Measurements from ENCODE around the gene PSMD11.
"Not testable (repeated sequence)": the region's sequence is repeated elsewhere in the genome, so short reads cannot be mapped to it uniquely, and the experiment has no call there.

Gene PSMD11

DNA sequence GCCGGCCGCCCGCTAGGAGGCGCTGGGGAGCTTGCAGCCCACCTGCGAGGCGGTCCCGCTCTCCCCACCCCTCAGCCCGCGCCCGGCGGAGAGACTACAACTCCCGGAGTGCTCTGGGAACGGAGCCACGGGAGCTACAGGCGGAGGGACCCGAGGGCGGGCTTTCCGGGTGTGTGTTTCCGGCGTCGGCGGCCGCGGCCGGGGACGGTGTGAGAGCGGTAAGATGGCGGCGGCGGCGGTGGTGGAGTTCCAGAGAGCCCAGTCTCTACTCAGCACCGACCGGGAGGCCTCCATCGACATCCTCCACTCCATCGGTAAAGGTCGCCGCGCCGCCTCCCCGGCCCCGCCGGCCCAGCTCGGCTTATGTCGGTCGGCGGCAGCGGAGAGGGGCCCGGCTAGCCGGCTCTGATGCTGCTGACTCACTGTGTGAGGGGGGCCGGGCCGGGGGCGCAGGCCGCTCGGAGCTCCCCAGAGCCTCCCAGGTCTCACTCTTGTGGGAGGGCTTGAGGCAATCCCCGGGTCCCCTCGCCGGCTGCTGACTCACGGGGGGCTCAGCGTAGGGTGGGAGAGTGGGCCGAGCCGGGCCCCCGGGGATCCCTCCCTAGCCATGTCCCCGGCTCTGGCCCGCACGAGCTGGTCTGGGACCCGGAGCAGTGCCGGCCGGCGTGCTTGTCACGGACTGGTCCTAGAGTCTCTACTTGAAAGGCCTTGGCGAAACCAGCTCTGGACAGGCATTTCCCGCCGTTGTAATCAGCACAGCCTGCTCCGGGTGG, at the start of gene PSMD11:
PSMD11 (plus strand) TSS at position 210 of the 773 bp plus-strand sequence; CDS start at position 224, 14 bp downstream.
- peak; percentile 89 for DNase-seq (ENCODE audit: low spot score)
- peak; percentile 57 for FAIRE-seq

DNA sequence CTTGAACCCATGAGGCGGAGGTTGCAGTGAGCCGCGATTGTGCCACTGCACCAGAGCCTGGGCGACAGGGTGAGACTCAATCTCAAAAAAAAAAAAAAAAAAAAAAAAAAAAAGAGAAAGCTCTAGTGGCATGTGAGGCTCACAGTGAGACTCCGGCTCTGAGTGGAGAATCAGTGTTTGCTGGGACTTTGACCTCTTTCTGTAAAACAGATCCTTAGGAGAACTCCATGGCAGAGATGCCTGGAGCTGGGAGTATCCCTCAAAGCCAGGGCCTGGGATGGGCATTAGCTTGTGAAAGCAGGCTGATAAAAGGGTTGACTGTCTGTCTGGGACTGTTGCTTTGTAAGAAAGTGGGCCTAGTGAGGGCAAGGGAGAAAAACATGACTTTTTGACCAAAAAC, 48.0 kb upstream of the PSMD11 start:
- DNase-seq (ENCODE audit: low spot score): no peak

DNA sequence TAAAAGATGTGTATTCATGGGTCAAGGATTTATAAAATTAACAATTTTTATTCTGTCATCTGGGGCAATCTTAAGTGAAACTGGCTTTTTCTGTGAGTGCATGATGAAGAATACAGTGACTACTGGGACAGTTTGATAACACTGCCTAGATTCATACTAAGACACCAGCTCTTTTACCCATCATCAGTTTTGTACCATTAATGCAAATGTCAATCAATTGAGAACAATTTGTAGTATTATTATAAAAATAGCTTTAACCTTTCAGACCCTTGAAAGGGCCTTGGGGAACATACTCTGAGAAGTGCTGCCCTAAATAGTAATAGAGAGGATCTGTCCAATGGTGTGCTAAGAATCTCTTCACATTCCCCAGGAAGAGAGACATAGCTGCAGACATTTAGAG, 45.4 kb upstream of the PSMD11 start:
- no peak for FAIRE-seq
- DNase-seq (ENCODE audit: low spot score): no peak

More for the DNA sequence above, 48.0 kb upstream of the PSMD11 start:
- FAIRE-seq: no peak

GRCh38 chr17:32410085-32410484, 34.2 kb upstream of the PSMD11 start:
- not testable (repeated sequence) for FAIRE-seq; DNase-seq (ENCODE audit: low spot score)

GRCh38 chr17:32426894-32427293, 17.4 kb upstream of the PSMD11 start:
- DNase-seq (ENCODE audit: low spot score) (no peak), FAIRE-seq (peak; percentile 56)

- DNase-seq (ENCODE audit: low spot score): no peak
Measured at GRCh38 chr17:32429598-32429997, 14.7 kb upstream of the PSMD11 start.

DNA sequence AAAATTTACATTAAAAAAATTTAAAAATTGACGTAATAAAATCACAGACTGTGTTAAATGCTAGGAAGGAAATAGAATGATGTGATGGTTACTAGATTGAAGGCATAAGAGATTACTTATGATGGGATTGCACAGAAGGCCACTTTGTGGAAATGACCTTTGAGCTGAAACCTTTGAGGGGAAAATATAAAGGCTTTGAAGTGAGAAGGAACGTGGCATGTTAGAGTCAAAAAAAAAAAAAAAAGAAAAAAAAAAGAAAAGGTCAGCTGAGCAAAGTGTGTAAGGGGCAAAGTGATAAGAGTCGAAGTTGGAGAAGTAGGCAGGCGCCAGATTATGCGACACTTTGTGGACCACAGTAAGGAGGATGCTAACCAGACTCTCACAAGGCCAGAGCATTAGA, 3.6 kb upstream of the PSMD11 start:
- DNase-seq (ENCODE audit: low spot score) (no peak), FAIRE-seq (no peak)

More at GRCh38 chr17:32429598-32429997, 14.7 kb upstream of the PSMD11 start:
- no peak for FAIRE-seq

DNA sequence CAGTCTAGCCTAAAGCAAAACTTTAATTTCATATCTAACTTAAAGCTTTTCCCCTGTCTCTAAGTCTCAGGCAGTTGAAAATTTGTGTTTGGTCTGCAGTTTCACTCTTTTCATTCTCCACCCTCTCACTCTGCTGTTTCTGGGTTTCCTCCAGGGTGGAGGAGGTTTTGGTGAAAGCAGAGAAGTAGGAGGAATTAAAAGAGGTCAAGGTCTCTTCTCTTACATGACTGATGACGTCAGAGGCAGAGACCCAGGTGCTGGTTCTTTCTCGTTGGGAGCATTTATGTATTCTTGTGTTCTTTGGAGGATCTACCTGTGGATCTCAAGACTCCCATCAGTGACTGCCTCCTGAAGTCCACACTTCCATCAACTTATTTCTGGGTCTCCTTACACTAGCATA, 2.4 kb upstream of the PSMD11 start:
- DNase-seq (ENCODE audit: low spot score): no peak
- FAIRE-seq: no peak

GRCh38 chr17:32443827-32444300, 446 bp upstream of the PSMD11 start:
- FAIRE-seq (no peak), DNase-seq (ENCODE audit: low spot score) (no peak)

DNA sequence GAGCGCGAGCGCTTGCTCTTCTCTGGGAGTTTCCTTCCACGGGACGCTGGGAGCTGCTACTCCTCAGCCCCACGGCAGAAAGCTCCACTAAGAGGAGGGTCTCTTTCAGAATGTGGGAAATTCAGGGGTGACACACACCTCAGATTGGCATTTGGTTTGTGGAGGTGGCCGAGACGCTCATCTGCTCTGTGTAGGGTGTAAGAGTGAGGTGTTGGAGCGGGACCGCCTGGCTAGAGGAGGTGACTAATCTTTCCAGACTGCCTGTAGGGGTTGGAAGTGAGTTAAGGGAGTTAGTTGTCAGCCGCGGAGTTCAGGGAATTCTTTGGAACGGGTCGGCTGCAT, 735 bp downstream of the PSMD11 start:
- FAIRE-seq: peak; percentile 61
- peak; percentile 73 for DNase-seq (ENCODE audit: low spot score)

GRCh38 chr17:32445497-32445896, 1.2 kb downstream of the PSMD11 start:
- no peak for FAIRE-seq
- DNase-seq (ENCODE audit: low spot score): no peak

DNA sequence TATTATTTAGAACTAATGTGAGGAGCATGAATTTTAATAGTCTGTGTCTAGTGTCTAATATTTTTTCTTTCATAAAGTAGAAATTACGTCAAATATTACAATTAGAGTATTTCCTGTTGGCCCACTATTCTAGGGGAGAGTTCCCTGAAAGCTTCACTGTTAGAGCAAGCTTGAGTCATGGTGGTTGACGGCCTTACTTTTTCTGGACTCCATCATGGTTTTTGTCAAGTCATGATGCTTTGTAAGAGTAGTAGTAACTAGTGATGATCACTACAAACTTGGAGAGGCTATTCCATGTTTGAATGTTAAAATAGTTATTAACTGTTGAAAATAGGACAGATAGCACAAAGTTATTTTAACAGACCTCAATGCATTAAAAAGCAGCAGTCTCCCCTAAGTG, 1.7 kb downstream of the PSMD11 start:
- peak; percentile 8 for DNase-seq (ENCODE audit: low spot score)
- no peak for FAIRE-seq

DNA sequence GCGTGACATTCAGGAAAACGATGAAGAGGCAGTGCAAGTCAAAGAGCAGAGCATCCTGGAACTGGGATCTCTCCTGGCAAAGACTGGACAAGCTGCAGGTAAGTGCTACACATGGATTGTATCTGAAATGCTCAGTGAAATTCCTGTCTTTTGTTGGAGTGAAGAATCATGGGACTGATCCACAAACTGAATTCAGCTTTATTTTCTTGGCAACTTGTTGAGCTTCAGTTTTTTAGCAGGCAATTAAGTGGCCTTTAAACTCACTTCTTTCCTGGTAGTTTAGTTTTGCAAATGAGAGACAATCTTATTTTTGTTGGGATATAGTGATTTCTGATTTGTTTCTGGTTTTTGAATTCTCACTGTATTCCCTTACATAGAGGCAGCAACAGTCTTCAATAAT, 2.6 kb downstream of the PSMD11 start:
- DNase-seq (ENCODE audit: low spot score) (no peak), FAIRE-seq (no peak)

DNA sequence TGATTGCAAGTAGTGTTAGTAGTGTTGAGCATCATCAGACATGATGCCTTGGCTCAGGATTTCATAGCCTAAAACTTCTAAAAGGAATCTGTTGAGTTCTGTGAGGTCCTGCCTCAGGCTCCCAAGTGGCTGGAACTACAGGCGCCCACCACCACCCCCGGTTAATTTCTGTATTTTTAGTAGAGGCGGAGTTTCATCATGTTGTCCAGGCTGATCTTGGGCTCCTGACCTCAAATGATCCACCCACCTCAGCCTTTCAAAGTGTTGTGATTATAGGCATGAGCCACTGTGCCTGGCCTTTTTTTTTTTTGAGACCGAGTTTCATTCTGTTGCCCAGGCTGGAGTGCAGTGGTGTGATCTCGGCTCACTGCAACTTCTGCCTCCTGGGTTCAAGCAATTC, 5.7 kb downstream of the PSMD11 start:
- DNase-seq (ENCODE audit: low spot score) (no peak), FAIRE-seq (no peak)

DNA sequence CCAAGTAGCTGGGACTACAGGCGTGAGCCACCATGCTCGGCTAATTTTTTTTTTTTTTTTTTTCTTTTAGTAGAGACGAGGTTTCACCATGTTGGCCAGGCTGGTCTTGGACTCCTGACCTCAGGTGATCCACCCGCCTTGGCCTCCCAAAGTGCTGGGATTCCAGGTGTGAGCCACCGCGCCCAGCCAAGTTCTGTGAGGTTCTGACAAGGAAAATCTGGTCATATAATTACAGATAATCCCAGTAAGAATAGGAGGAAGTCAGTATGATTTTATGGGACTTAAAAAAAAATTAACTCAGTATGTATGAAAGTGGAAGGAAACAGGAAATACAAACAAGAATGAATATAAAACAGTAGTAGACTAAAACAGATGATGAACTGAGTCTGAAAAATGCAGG, 6.1 kb downstream of the PSMD11 start:
- FAIRE-seq; DNase-seq (ENCODE audit: low spot score): not testable (repeated sequence)

DNA sequence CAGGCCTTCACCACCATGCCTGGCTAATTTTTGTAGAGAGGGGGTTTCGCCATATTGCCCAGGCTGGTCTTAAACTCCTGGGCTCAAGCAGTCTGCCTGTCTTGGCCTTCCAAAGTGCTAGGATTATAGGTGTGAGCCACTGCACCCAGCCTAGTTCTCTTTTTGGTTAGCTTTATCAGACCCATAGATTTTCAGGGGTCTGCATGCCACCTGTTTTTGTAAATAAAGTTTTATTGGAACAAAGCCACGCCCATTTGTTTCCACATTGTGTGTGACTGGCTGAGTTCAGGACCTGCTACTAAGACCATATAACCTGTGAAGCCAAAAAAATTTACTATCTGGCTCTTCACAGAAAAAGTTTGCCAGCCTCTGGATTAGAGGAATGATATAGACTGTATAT, 7.6 kb downstream of the PSMD11 start:
- FAIRE-seq: no peak

GRCh38 chr17:32452281-32452680, 8.0 kb downstream of the PSMD11 start:
- FAIRE-seq: no peak
- DNase-seq (ENCODE audit: low spot score): no peak

More for the DNA sequence above, 7.6 kb downstream of the PSMD11 start:
- DNase-seq (ENCODE audit: low spot score): no peak

DNA sequence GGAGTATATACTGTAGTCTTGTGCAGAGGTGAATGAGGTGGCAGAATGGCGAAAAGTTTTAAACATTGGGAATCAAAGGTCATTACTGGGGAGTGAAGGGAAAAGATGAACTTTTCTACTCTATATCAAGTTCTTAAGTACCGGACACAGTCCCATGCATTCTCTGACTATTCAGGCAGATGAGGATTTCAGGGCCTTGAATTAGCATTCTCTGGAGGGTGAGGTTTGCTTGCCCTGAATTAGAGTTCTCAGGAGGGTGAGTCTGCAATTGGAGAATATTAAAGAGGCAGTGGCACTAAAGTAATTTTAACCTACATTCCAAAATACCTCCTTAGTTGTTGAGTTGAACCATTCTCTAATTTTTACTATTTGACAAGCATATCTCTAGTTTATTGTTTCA, 9.1 kb downstream of the PSMD11 start:
- FAIRE-seq (no peak), DNase-seq (ENCODE audit: low spot score) (no peak)

DNA sequence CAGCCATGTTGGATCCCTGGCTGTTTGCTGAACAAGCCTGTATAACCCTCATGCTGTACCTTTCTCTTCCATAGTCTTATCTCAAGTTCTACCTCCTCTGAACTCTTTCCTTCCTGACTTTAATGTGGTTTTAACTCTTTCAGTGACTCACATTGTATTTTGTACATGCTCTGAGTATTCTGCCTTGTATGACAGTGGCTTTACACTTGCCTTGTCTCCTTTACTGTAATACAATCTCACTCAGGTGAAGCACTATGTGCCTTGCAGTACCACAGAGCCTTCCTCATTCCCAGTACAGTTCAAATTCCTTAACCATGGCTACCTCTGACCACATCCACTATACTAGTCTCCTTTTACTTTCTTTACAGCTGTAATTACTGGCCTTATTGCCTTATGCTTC, 14.1 kb downstream of the PSMD11 start:
- DNase-seq (ENCODE audit: low spot score): peak; percentile 6
- FAIRE-seq: no peak

GRCh38 chr17:32460054-32460453, 15.7 kb downstream of the PSMD11 start:
- no peak for FAIRE-seq
- no peak for DNase-seq (ENCODE audit: low spot score)

GRCh38 chr17:32461498-32461852, 17.2 kb downstream of the PSMD11 start:
- no peak for DNase-seq (ENCODE audit: low spot score)
- FAIRE-seq: no peak

GRCh38 chr17:32461853-32462617, 17.7 kb downstream of the PSMD11 start:
- FAIRE-seq: peak; percentile 72
- peak; percentile 52 for DNase-seq (ENCODE audit: low spot score)

DNA sequence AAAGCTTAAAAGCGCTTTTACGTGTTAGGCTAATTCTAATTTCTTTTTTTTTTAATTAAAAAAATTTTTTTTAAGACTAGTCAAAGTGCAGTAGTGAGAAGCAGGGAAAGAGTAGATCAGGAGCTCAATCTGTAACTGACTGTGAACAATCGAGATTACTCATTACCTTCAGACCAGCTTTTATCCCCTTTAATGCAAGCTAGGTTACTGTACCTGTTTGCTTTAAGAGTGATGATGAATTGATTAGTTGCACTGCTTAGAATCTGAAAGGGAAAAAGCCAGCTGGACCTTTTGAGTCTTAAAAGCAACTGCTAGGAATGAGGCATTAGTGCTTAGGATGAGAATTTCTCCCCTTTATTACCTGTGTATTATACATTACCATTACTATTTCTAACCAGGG, 19.0 kb downstream of the PSMD11 start:
- FAIRE-seq (no peak), DNase-seq (ENCODE audit: low spot score) (no peak)

Data from RCC 7860 (cell line).